Measurements from ENCODE around the gene ZBTB16.

ZBTB16 gene

GRCh38 chr11:114201219-114201618, 141.7 kb downstream of the ZBTB16 start:
- H3K4me1 ChIP-seq (ENCODE audit: insufficient read depth, low read length): peaks cover 4% of the 10 kb centered on the region; the same call in 1 of the 2 replicates
- no peak overlapping the region for H3K27ac ChIP-seq (ENCODE audit: low read length)
- no peaks in the 10 kb centered on the region for H3K9me3 ChIP-seq (ENCODE audit: insufficient read depth, low read depth, low read length)
- H3K27me3 ChIP-seq (ENCODE audit: insufficient read depth, low read length): no peaks in the 10 kb centered on the region
- no peak overlapping the region for H3K4me3 ChIP-seq (ENCODE audit: low read length)
- H3K36me3 ChIP-seq (ENCODE audit: insufficient read depth, low read depth, low read length): no peaks in the 10 kb centered on the region
- H3K9ac ChIP-seq (ENCODE audit: low read depth, low read length): no peak overlapping the region

DNA sequence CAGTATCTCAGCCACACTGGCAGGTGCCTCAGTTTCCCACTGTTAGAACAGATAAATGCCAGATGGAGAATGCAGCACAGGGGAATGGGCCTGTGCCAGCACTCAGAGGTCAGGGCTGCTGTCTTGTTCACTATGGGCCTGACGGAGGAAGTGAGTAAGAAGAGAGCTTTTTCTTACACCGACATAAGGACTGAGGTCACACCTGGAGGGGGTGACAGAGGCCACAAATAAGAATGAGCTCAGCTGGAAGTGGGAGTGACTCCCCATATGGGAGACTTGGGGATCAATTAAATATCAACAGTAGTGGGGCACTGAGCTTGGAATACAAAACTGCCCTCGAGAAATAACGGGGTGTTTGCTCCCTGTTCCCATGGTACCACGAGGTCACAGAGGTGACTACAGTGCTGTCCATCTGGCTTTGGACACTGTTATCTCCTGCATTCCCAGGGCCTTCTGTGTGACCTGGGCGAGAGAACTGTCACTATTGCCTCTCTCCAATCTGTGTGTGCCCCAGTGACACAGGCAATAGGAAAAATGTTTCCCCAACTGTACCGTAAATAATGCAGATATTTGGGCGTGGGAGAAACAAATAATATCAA, 142.6 kb downstream of the ZBTB16 start:
- Histone ChIP-seq H3K9me3 (ENCODE audit: insufficient read depth, low read depth, low read length) (no peaks in the 10 kb centered on the region), H3K4me1 (ENCODE audit: insufficient read depth, low read length) (peaks cover 4% of the 10 kb centered on the region; the same call in 1 of the 2 replicates), H3K4me3 (ENCODE audit: low read length) (no peak overlapping the region), H3K27ac (ENCODE audit: low read length) (no peak overlapping the region), H3K27me3 (ENCODE audit: insufficient read depth, low read length) (no peaks in the 10 kb centered on the region), H3K9ac (ENCODE audit: low read depth, low read length) (no peak overlapping the region), H3K36me3 (ENCODE audit: insufficient read depth, low read depth, low read length) (no peaks in the 10 kb centered on the region)

GRCh38 chr11:114207096-114207495, 147.6 kb downstream of the ZBTB16 start:
- H3K4me3 ChIP-seq (ENCODE audit: low read length): no peak overlapping the region
- peaks cover 16% of the 10 kb centered on the region; the same call in 1 of the 2 replicates for H3K4me1 ChIP-seq (ENCODE audit: insufficient read depth, low read length)
- H3K9me3 ChIP-seq (ENCODE audit: insufficient read depth, low read depth, low read length): no peaks in the 10 kb centered on the region; the same call in 1 of the 2 replicates
- H3K27me3 ChIP-seq (ENCODE audit: insufficient read depth, low read length): no peaks in the 10 kb centered on the region
- H3K27ac ChIP-seq (ENCODE audit: low read length): no peak overlapping the region
- no peaks in the 10 kb centered on the region for H3K36me3 ChIP-seq (ENCODE audit: insufficient read depth, low read depth, low read length)
- no peak overlapping the region for H3K9ac ChIP-seq (ENCODE audit: low read depth, low read length)

DNA sequence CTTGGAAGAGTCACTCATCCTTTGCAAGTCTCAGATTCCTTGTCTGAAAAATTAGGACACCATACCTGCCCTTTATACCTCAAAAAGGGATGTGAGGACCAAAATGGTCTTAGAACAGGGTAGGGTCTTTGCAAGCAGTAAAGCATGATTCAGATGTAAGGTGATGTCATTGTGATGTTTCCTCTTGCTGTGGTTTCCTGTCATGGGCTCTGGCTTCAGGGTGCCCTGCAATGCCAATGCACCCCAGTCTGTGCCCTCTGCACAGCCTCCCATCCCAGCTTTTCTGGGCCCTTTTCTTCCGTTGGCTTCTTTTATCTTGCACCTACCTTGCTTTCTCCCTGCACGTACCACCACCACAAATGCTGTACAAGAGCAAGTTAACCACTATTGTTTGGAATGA, 148.9 kb downstream of the ZBTB16 start:
- Histone ChIP-seq H3K9me3 (ENCODE audit: insufficient read depth, low read depth, low read length) (no peaks in the 10 kb centered on the region; the same call in 1 of the 2 replicates), H3K4me3 (ENCODE audit: low read length) (no peak overlapping the region), H3K27ac (ENCODE audit: low read length) (no peak overlapping the region), H3K9ac (ENCODE audit: low read depth, low read length) (no peak overlapping the region), H3K36me3 (ENCODE audit: insufficient read depth, low read depth, low read length) (no peaks in the 10 kb centered on the region), H3K4me1 (ENCODE audit: insufficient read depth, low read length) (peaks cover 22% of the 10 kb centered on the region; the same call in 1 of the 2 replicates), H3K27me3 (ENCODE audit: insufficient read depth, low read length) (no peaks in the 10 kb centered on the region)

DNA sequence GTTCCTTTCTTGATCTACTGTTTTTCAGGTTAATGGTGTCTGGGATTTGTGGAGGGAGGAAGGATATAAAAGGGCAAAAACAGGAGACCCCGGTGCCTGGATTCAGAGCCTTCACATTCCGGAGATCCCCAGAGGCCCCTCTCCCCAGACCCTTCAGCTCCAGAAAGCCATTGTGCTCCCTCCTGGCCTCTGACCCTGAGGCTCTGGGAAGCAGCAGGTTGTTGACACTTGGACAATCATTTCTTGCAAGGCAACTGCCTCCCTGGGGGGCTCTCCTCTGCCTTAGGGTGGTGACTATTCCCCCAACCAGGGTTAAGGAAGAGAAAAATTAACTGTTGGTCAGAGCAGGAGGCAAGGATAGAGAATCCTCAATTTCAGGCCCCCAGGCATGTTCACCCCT, 149.8 kb downstream of the ZBTB16 start:
- H3K27me3 ChIP-seq (ENCODE audit: insufficient read depth, low read length): no peaks in the 10 kb centered on the region
- peaks cover 18% of the 10 kb centered on the region; the same call in 1 of the 2 replicates for H3K4me1 ChIP-seq (ENCODE audit: insufficient read depth, low read length)
- H3K4me3 ChIP-seq (ENCODE audit: low read length): no peak overlapping the region
- H3K36me3 ChIP-seq (ENCODE audit: insufficient read depth, low read depth, low read length): no peaks in the 10 kb centered on the region
- H3K9ac ChIP-seq (ENCODE audit: low read depth, low read length): no peak overlapping the region
- no peak overlapping the region for H3K27ac ChIP-seq (ENCODE audit: low read length)
- H3K9me3 ChIP-seq (ENCODE audit: insufficient read depth, low read depth, low read length): no peaks in the 10 kb centered on the region; the same call in 1 of the 2 replicates

GRCh38 chr11:114209904-114210303, 150.4 kb downstream of the ZBTB16 start:
- Histone ChIP-seq H3K9ac (ENCODE audit: low read depth, low read length) (no peak overlapping the region), H3K9me3 (ENCODE audit: insufficient read depth, low read depth, low read length) (no peaks in the 10 kb centered on the region; the same call in 1 of the 2 replicates), H3K27ac (ENCODE audit: low read length) (no peak overlapping the region), H3K27me3 (ENCODE audit: insufficient read depth, low read length) (no peaks in the 10 kb centered on the region), H3K36me3 (ENCODE audit: insufficient read depth, low read depth, low read length) (no peaks in the 10 kb centered on the region), H3K4me3 (ENCODE audit: low read length) (no peak overlapping the region), H3K4me1 (ENCODE audit: insufficient read depth, low read length) (peaks cover 18% of the 10 kb centered on the region; the same call in 1 of the 2 replicates)

DNA sequence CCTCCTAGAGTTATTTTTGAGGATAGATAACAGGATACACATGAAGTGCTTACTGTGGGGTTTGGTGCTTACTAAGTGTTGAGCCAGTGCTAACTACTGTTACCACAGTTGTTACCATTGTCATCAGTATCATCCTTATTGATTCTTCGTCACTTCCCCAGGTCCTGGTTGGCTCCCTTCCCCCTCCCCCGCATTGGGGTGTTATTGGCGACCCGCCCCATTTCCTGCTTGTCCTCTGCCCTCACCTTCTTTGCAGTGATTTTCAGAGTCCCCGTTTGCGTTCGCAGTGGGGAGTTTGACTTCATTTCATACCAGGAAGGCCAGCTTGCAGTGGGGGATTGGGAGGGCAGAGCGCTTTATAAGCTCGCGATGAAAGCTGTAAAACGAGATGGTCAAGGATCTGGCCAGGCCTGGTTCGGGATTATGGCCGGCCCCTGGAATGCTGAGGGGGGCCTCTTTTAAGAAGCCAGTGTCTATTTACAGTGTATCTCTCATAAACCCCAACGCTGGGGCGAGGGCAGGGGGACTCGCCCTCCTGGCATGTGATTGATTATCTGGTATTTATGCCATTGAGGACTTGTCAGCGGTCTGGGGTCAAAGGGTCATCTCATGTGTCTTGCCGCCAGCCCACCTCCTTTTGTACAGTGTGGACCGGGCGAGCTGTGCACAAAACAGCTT, 152.1 kb downstream of the ZBTB16 start:
- Histone ChIP-seq H3K36me3 (ENCODE audit: insufficient read depth, low read depth, low read length) (no peaks in the 10 kb centered on the region), H3K27me3 (ENCODE audit: insufficient read depth, low read length) (no peaks in the 10 kb centered on the region), H3K4me3 (ENCODE audit: low read length) (no peak overlapping the region), H3K9me3 (ENCODE audit: insufficient read depth, low read depth, low read length) (no peaks in the 10 kb centered on the region; the same call in 1 of the 2 replicates), H3K9ac (ENCODE audit: low read depth, low read length) (no peak overlapping the region), H3K4me1 (ENCODE audit: insufficient read depth, low read length) (peaks cover 18% of the 10 kb centered on the region; the same call in 1 of the 2 replicates), H3K27ac (ENCODE audit: low read length) (no peak overlapping the region)

DNA sequence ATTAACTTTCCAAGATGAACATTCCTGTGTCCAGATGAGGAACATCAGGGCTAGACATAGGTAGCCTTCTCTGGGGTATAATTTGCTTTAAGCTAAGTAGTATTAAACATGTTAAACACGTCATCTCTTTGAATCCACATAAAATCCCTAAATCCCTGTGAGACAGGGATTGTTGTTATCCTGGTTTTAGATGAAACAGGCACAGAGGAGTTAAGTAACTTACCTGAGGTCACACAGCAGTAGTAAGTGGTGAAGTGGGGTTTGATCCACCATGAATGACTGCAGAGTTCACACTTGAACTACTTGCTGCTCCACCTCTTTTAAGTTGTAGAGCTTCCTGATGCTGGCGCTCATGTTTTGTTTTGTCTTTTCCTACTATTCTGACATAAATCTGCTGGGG, 154.1 kb downstream of the ZBTB16 start:
- H3K4me3 ChIP-seq (ENCODE audit: low read length): no peak overlapping the region
- no peak overlapping the region for H3K9ac ChIP-seq (ENCODE audit: low read depth, low read length)
- H3K4me1 ChIP-seq (ENCODE audit: insufficient read depth, low read length): peaks cover 18% of the 10 kb centered on the region; the same call in 1 of the 2 replicates
- no peaks in the 10 kb centered on the region for H3K27me3 ChIP-seq (ENCODE audit: insufficient read depth, low read length)
- no peaks in the 10 kb centered on the region for H3K36me3 ChIP-seq (ENCODE audit: insufficient read depth, low read depth, low read length)
- H3K9me3 ChIP-seq (ENCODE audit: insufficient read depth, low read depth, low read length): no peaks in the 10 kb centered on the region; the same call in 1 of the 2 replicates
- no peak overlapping the region for H3K27ac ChIP-seq (ENCODE audit: low read length)

DNA sequence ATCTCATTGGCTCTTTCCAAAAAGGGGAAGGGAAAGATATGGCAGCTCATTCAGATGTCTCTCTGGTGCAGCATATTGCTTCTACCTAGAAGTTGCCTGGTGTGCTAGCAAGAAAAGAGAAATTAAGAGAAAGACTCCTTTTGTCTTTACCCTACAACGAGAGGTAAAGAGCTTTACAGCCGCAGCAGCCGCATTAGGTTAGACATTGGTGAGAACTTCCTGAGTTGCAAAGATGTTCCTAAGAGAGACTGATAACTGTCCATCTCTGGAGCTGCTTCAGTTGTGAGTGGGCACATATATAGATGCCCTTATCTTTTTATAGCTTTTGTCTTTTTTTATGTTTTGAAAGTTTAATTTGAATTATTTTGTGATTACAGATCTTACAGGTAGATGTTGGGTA, 155.9 kb downstream of the ZBTB16 start:
- no peak overlapping the region for H3K9ac ChIP-seq (ENCODE audit: low read depth, low read length)
- H3K27ac ChIP-seq (ENCODE audit: low read length): no peak overlapping the region
- no peak overlapping the region for H3K4me3 ChIP-seq (ENCODE audit: low read length)
- no peaks in the 10 kb centered on the region for H3K9me3 ChIP-seq (ENCODE audit: insufficient read depth, low read depth, low read length)
- H3K27me3 ChIP-seq (ENCODE audit: insufficient read depth, low read length): no peaks in the 10 kb centered on the region
- no peaks in the 10 kb centered on the region for H3K36me3 ChIP-seq (ENCODE audit: insufficient read depth, low read depth, low read length)
- peaks cover 13% of the 10 kb centered on the region; the same call in 1 of the 2 replicates for H3K4me1 ChIP-seq (ENCODE audit: insufficient read depth, low read length)

DNA sequence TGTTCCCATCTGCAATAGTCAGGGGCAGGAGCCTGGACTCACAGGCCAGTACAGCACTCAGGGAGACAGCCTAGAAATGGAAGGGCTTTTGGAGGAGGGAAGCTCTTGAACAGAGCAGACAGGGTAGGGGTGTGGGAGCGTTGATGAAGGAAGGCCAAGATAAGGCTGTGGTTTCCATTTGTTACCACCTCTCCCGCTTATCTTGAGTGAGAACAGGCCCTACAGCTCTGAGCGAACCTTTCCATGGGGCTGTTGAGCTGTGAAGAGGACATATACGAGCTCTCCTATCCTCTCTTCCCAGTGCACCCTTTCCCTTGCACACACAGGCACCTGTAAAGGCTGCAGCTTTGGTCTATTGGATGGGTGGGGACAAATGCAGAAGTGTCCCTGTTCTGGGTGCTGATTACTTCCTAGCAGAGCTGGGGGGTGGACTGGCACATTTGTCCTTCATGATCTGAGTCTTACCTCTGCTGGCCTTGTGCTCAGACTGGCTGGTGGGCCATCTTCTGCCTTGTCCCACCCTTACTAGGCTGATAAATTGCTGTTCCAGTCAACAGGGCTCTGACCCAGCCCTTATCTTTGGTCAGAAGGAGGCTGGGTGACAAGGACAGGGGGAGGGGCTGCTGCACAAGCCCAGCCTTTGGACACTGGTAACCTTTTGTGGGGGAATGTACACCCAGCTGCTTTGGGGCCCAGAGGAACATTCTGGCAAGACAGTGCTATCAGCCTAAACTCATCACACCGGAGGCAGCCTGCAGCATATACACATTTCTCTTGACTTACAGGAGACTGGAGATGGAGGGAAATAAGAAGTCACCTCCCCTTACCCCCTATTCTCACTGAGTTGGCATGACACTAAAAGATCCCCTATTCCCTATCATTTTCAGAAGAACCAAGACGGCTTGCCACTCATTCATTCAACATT, 156.6 kb downstream of the ZBTB16 start:
- H3K9me3 ChIP-seq (ENCODE audit: insufficient read depth, low read depth, low read length): no peaks in the 10 kb centered on the region
- H3K27me3 ChIP-seq (ENCODE audit: insufficient read depth, low read length): no peaks in the 10 kb centered on the region
- H3K27ac ChIP-seq (ENCODE audit: low read length): no peak overlapping the region
- H3K4me1 ChIP-seq (ENCODE audit: insufficient read depth, low read length): peaks cover 13% of the 10 kb centered on the region; the same call in 1 of the 2 replicates
- no peaks in the 10 kb centered on the region for H3K36me3 ChIP-seq (ENCODE audit: insufficient read depth, low read depth, low read length)
- no peak overlapping the region for H3K4me3 ChIP-seq (ENCODE audit: low read length)
- no peak overlapping the region for H3K9ac ChIP-seq (ENCODE audit: low read depth, low read length)

DNA sequence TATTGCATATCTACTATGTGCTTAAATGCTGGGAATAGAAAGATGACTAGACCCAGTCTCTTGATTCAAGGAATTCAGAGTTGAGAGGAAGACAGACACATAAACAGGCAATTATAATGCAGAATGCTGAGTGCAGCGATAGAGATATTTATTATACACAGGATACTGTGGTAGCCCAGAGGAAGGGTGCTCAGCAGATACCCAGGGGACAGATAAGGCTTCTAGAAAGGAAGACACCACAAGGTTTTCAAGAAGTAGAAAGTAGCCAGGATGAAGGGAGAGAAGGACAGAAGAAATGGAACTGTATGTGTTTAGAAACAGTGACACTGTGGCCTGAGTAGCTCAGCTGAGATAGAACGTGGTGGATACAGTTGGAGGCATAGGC, 157.3 kb downstream of the ZBTB16 start:
- Histone ChIP-seq H3K4me1 (ENCODE audit: insufficient read depth, low read length) (peaks cover 8% of the 10 kb centered on the region; the same call in 1 of the 2 replicates), H3K36me3 (ENCODE audit: insufficient read depth, low read depth, low read length) (no peaks in the 10 kb centered on the region), H3K9ac (ENCODE audit: low read depth, low read length) (no peak overlapping the region), H3K4me3 (ENCODE audit: low read length) (no peak overlapping the region), H3K9me3 (ENCODE audit: insufficient read depth, low read depth, low read length) (no peaks in the 10 kb centered on the region), H3K27ac (ENCODE audit: low read length) (no peak overlapping the region), H3K27me3 (ENCODE audit: insufficient read depth, low read length) (0 out of 2 replicates have a peak, but pooled peaks cover 2% of the 10 kb centered on the region)

Data from iPS-20b (cell line).